Pons (tissue), 1 donor: ENCODE data around the gene ZBTB18.

ENCODE experiments used
- DNase-seq: peaks from one replicate; pipeline ENCODE4 v3.0.0-alpha.2; 2016; ENCODE audit warnings: low spot score

Gene ZBTB18

DNA sequence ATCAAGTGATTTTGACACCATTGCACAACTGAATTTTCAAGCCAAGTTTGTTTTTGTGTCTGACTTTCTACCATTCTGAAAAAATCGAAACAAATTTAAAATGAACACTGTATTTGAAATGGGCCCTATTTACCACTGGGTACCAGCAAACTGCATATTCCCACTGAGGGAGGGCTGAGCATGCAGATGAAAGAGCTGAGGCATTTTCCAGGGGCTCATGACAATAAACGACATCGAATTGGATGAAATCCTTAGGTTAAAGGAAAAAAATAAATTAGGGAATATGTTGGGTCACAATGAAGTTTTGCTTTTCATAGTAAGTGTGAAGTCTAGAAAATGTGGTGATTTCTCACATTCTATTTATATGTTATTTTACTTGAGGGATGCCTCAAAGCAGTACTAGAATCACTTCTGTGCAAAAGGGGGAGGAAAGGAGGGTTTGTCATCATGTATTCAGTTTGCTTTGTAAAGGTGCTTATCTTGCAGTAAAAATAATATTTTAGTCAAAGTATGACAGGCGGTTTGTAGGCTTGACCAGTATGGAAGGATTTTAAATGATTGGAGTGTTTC, 11.2 kb downstream of the ZBTB18 start:
- no peak for DNase-seq

DNA sequence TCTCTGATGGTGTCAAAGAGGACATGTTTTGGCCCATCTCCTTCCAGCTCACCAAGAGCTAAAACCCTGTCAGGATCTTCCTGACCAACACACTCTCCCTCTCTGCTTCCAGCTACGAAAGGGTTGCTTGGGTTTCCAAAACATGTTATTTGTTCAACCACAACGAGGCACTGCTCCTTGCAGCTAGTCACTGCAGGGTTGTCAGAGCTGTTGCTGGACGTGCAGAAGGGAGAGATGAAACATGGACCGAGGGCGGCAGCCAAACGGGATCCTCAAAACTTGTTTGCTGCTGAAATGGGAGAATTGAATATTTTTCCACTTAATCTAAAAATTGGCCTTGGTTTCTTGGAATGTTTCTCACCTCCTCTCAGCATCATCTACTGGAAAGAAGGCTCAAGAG, 12.4 kb downstream of the ZBTB18 start:
- peak; percentile 43 for DNase-seq

DNA sequence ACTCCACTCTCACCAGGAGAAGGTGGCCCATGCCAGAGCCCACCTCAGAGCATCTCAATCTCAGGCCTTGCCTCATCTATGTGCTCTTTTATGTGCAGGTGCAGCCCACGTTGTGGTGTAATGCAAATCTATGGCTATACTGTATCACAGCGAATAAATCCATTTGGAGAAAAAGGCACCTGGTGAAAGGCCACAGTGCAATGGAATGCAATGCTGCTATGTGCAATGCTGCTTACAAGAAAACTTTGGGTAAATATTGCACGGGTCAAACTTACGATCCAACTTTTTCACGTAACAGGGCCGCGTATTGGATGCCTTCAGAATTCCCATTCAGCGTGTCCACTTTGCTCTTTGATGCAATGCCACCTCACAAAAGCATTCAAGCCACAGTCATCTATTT, 13.5 kb downstream of the ZBTB18 start:
- no peak for DNase-seq

DNA sequence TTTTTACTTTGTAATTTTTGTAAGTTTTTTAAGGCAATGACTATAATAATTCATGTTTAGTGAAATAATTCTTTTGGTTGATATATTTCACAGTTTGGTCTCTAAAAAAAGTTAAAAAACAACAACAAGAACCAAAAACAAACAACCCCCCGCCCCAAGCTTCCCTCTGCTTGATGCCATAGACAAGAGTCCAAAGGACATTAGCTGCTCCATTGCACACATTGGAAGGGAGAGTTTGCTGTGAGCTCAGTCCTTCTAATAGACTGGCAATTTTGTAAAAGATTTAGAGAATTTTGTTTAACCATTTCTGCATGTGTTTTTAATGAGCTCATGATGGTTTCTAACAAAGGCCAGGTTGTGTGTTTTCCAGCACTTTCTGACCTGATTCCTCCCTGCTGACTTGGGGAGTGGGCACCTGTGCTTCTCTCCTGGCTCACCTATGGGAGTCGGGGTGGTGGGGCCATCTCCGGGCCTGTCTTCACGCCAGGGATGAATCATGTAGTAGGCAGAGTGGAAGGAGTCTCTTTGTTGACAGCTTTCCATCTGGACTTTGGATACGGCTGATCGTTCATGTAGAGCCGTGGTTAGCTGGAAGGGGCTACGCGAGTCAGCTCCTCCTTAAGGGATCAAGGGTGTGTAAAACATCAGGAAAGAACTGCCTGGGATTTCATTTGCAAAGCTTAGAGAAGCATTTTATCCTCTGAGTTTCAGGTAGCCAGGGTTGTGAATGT, 14.1 kb downstream of the ZBTB18 start:
- no peak for DNase-seq

DNA sequence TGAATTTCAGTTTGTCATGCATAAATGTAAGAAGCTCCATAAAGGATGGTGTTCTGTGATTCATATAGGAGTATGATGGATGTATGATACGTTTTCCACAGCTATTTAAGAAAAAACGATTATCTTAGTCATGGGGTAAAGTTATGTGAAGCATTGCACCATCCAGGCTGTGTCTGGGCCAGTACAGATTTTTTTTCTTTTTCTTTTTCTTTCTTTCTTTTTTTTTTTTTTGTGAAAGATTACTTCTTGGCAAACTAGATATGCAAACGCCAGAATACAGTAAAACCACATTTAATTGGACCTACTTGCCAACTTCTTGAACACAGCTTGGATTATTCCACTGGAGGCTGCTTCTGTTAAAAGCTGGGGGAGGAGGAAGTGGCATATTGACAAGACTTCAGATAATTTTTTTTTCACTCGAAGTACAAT, 14.9 kb downstream of the ZBTB18 start:
- no peak for DNase-seq

DNA sequence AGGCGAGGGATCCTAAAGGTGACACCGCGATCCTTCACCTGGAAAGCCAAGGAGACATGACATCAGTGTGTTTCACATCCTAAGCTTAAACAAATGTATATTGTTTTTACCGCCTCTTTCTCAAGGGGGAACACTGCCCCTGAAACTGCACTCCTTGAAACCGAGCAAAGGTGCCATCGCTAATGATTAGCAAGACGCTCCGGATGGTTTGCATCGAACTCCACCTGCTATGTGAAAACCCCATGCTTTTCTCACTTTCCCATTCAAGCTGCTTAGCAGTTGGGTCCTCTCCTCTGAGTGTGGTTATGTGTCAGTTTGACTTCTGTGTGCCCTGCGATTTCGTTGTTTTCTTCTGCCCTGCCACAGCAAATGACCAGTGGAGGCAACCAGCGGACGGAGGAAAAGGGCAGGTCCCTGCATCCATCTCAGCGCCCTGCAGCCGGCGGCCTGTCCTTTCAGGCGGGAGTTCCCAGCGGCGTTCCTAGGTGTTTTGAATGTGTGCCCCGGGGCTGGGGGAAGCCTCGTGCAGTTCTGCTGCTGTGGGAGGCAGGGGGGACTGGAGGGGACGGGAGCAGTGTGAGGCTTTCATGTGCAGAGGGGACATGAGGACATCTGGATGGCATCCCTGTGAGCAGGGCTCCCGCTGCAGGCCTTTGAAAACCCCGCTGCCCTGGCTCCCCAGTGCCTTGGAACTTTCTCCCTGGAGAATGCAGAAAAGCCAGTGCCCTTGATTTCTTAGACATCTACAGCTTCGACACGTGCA, 16.1 kb downstream of the ZBTB18 start:
- no peak for DNase-seq

DNA sequence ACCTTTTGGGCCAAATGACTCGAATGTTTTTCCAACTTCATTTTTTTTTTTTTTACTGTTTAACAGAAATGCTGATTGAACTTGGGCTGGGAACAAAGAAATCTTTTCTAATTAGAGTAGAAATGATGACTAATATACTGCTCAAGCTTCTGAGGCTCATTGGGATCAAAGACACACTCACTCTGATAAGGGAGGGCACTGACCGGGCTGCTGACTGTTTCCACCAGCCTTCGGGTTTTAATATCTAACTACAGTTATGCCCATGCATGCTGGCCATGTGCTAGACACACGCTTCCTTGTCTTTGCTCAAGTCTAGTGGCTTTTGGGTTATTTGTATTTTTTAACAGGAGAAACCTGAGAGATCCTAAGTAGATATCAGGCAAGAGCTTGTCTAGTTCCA, 16.8 kb downstream of the ZBTB18 start:
- DNase-seq: no peak

DNA sequence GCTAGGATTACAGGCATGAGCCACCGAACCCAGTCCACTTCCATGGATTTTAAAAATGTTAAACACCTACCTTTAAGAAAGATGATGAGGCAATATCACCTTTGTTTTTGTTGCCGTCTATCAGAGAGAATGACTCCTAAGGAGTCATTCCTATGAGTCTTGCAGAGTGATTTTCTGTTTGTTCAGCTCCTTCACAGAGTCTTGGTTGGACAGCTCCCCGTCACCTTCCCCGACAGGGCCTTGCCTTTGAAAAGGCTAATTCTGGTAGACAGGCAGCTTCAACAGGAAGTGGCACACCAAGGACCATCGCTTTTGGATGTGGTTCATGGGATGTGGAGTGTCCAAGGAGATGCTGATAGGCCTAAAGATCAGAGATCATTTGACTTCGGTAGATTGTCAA, 17.5 kb downstream of the ZBTB18 start:
- DNase-seq: no peak

DNA sequence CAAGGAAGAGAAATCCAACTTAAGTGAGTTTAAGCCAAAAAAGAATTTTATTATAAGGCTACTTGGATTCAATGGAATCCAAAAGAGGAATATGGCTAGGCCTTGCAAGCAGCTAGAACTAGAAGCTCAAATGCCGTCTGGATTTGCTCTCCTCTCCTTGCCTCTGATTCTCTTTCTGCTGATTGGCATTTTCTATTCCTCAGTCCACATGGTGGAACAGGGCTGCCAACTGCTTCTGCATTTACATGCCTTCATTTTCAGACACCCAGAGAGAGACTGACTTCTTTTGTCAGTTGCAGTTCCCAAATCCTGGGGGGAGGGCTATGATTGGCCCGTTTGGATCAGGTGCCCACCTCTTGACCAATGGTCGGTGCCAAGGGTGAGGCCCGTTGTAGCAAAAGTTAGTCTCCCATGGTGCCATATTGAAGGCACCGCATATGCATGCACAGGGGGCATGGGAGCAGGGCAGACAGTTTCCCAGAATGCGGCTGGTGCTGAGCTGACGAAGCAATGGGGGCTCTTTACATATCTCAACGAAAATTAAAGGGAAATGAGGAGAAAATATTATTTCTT, 18.3 kb downstream of the ZBTB18 start:
- no peak for DNase-seq

DNA sequence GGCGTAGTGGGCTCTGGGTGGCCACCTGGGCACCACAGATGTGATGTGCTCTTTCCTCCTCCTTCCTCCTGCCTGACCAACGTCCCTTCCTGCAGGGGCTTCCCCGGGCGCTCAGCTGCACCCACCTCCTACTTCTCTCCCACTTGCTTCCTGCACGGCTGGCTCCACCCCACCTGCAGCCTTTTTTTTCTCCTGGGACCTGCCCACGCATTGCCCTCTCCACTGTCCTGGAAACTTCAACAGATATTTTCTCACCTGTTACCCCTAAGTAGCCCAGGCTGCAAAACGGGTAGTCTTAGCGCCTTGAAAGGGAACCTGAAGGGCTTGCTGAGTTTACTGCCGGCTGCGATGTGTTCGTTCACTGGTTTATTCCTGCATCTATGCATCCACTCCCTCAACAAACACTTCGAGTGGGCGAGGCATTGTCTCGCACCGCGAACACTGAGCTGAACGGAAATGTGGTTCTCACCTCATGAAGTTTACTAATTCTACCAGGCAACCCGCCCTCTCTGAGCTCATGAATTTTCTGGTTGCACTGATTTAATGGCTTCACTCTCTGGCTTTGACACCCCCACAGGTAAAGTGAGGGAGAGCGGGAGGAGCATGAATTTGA, 23.6 kb downstream of the ZBTB18 start:
- no peak for DNase-seq

DNA sequence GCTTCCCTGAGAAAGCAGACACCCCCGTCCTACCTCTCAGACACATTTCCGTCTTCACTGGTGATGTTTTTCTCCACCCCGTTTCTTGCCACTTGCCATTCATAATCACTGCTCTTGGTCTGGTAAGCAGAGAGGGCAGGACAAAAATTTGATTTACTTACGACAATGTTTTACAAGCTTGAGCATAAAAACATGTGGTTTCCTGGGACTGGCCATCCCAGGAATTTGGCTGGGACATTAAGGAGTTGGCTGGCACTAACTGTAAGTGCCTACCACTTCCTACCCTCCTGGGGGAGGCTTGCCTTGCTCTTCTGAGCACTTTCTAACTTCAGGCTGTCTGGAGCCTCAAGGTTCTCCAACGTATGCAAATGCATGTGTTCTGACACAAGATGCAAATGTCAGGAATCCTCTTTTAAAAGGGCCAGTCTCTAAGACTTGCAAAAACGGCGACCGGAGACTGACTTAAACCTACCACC, 24.2 kb downstream of the ZBTB18 start:
- DNase-seq: no peak

DNA sequence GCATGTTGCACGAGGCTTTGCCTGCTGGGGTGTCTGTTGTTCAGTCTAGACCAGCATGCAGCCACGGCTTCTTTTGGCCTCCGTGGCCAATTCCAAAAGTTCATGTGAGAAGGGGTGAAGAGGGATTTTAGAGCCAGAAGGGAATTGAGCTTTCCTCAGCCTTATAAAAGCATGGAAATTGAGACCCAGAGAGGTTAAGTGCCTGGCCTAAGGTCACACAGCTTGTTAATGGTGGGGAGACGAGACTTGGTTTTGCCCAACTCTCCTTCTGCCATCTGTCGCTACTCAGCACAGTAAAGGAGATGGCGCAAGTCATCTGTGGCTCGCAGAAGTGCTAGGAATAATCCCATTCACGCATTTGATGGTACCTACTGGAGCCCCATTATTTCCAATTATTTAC, 25.7 kb downstream of the ZBTB18 start:
- DNase-seq: no peak

DNA sequence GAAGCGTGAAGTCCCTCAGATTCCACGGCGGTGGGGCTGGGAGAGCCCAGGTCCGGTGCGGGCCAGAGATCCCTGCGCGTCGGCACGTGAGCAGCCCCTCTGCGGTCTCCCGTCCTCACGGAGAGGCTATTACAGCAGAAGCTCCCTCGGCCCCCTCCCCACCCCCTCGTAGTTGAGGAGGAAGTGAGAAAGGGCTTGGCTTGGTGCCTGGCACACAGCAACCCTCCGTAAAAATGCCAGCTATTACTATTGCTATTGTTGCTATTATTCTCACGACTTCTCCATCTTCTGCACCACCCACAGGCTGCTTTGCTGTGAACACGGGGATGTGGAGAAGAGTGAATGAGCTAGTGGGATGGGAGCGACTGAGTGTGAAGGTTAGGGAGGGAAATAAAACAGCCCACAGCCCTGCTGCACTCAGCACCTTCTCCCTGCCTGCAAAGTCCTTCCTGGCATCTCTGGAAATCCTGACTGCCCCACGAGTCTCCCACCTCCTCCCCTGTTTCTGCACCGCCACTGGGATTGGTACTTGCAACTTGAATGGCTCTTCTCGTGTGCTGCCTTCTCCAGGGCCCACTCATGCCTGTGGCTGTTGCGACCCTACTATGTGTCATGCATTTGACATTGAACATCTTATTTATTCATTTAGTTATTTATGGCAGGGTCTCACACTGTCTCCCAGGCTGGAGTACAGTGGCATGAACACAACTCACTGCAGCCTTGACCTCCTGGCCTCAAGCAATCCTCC, 26.6 kb downstream of the ZBTB18 start:
- no peak for DNase-seq

DNA sequence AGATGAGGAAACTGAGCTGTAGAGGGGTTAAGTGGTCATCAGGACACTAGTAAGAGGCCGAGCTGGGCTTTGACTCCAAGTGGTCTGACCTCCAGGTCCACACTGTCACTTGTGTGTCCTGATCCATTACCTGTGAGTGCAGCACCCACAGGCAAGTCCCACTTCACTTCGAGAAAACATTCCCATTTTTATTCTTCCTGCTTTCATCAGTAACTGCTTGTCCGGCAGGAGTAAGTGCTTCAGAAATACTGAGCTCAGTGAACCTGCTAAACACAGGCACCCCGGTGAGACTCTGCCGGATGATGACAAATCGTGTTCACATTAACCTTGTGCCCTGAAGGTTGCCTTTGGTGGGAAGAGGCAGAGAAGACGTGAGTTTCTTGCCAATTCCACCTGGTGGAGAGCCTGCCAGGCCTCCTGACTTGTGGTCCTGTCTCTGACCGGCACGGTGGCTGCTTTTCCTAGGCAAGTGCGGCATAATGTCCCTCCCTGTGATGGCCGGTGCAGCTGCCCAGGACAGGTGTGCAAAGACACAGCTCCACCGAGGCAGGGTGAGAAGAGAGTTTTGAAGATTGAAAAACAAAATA, 29.4 kb downstream of the ZBTB18 start:
- DNase-seq: no peak

DNA sequence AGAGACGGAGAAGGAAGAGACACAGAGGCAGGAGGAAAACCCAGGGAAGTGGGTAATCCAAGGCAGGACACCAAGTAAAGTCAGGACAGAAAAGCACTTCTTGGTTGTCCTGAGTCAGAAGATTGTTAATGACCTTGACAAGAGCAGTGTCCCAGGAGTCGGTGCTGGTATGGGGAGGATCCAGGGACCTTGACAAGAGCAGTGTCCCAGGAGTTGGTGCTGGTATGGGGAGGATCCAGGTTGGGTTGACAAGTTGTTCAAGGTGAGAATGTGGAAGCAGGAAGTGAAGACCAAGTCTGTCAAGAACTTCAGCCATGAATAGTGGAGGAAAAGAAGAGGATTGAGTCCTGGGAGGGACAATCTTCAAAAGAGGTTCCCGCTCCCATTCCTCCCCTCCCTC, 31.9 kb downstream of the ZBTB18 start:
- DNase-seq: no peak

DNA sequence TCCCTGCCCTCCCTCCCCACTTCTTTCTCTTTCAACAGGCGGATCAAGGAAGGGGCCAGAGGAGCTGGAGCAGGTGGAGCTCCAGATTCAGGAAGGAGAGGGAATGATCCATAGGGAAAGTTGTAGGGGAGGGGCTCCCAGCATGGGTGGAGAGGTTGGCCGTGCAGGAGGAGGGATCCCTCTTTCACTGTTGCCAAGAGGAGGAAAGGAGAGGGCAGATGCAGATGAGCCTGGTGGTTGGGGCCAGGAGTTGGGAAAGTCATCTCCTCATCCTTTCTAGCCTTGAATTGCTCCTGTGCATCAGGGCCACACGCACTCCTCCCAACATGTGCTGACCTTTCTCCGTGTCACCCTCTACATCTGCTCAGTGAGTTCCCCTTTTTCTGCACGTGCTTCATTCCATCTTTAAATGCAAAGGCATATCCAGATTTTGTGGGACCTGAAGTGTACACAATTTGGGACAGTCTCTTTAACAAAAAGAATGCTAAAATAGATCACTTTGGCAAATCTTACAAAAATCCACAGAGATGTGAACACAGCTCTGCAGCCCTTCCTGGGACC, 32.4 kb downstream of the ZBTB18 start:
- DNase-seq: no peak

DNA sequence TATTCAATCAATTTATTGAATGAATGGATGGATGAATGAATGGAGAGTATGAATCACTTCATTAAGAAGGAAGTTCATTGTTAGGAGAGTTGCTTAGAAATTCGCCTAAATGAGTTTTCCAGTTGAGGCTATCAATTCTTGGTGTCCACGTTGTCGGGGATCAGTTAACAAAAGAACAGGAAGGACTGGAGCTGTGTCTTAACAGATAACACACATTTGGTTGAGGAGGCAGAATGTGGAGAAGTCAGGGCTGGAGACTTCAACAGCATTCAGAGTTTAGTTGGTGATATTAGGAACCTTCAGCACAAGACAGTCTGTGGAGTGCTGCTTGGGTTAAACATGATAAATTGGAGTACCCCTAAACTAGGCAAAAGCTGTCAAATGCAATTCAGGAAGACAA, 33.7 kb downstream of the ZBTB18 start:
- no peak for DNase-seq

DNA sequence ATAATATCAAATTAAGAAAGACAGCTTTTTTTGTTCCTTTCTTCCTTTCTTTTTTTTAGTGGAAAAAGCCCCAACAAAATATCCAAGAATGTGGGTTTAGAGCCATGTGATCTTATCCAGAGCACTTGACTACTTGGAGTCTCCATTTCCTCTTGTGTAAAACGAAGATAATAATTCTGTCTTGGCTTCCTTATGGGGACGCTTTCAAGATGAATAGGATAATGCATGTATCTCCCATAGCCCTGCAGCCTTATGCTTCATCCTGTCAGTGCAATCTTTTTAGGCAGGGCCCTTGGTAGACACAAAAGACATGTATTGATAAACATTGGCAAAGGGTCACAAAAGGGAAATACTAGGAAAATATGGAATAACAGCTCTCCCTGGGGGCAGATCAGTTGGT, 34.8 kb downstream of the ZBTB18 start:
- no peak for DNase-seq

DNA sequence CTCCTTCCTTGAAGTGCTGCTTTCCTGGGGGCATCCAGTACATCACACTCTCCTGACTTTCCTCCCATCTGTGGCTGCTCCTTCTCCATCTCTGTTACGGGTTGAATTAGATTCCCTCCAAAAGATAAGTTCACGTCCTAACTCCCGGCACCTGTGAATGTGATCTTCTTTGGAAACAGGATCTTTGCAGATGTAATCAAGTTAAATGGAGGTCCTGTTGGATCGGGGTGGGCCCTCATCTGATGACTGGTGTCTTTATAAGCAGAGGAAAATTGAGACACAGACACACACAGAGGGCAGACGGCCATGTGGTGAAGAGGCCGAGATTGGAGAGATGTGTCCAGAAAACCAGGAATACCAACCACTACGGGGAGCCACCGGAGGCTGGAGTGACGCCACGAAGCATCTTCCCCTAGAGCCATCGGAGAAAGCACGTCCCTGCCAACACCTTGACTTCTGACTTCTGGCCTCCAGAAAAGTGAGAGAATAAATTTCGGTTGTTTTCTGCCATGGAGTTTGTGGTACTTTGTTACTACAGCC, 36.0 kb downstream of the ZBTB18 start:
- DNase-seq: no peak

DNA sequence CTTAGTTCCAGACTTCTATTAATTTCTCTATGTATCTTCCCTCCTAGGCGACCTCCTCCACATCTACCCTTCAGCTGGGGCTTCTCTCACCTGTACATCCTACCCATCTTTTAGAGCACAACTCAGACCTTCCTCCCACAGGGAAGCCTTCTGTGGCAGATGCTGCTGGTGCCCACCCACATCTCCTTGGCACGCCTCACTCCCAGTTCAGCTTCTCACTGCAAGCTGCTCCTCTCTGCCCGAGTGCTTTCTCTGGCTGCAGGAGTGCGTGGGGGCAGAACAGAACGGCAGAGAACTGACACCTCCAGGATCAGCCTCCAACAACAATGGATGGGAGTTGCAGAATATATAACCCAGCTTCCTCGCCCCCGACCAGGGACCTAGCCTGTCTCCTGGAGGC, 36.5 kb downstream of the ZBTB18 start:
- no peak for DNase-seq

DNA sequence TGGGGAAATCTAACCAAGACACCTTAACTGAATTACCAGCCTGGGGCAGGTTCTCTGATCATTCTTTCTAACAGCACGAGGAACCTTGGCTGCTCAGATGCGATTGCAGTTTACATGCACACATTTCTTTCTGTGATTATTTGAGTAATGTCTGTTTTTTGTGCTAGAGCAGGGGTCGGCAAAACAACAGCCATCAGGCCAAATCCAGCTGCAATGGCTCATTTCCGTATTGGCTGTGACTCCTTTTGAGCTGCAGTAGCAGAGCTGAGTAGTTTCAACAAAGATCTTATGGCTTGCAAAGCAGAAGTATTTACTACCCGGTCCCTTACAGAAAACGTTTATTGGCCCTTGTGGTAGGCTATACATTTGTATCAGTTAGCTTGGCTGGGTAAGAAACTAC, 37.1 kb downstream of the ZBTB18 start:
- no peak for DNase-seq
